Vagina (tissue), 2 donors: ENCODE results near the gene BTN1A1. TPM values are rescaled to one million over a fixed set of nuclear protein-coding genes. Genes with fewer than 3 reads are reported as not detected.
"Not testable (repeated sequence)": the region's sequence is repeated elsewhere in the genome, so short reads cannot be mapped to it uniquely, and the experiment has no call there.

Experiments
- DNase-seq, 2 donors: peaks; one replicate each; pipeline ENCODE4 v3.0.0-alpha.2; 2017; ENCODE audit errors: extremely low spot score in 2 of 2
- H3K27ac ChIP-seq: fragments of 200-600 bp; sonication (generic); one replicate; pipeline ENCODE4 v1.5.1; 2019
- H3K27me3 ChIP-seq: fragments of 200-600 bp; sonication (generic); one replicate; pipeline ENCODE4 v1.5.1; 2019
- H3K36me3 ChIP-seq, 2 donors: fragments of 200-600 bp; sonication (generic); one replicate each; pipeline ENCODE4 v1.5.1; 2017 to 2019
- H3K4me1 ChIP-seq: fragments of 200-600 bp; sonication (generic); one replicate; pipeline ENCODE4 v1.5.1; 2019
- H3K4me3 ChIP-seq, 2 donors: fragments of 200-600 bp; sonication (generic); 1 replicate in 1 of 2; 2 replicates in 1 of 2; pipeline ENCODE4 v1.5.1; 2016 to 2019
- H3K9me3 ChIP-seq: fragments of 200-600 bp; sonication (generic); one replicate; pipeline ENCODE4 v1.5.1; 2019
- CTCF ChIP-seq, 3 experiments: fragments of 450-650 bp in 2 of 3; fragments of 200-600 bp in 1 of 3; sonication (generic) in 1 of 3; IDR thresholded peaks; one replicate each; pipeline ENCODE4 v1.5.1; 2017 to 2019; ENCODE audit warnings: antibody characterized with exemption in 3 of 3, mild to moderate bottlenecking in 2 of 3, moderate library complexity in 2 of 3
- POLR2A ChIP-seq, 2 donors: fragments of 450-650 bp; IDR thresholded peaks; one replicate each; pipeline ENCODE4 v1.6.1; 2017; ENCODE audit warnings: antibody characterized with exemption in 2 of 2, mild to moderate bottlenecking in 2 of 2, moderate library complexity in 2 of 2
- POLR2AphosphoS5 ChIP-seq, 2 donors: sonication (generic); formaldehyde crosslinking; IDR thresholded peaks; one replicate each; pipeline ENCODE4 v1.9.0; 2017; ENCODE audit warnings: antibody characterized with exemption in 2 of 2, mild to moderate bottlenecking in 2 of 2, low read depth in 1 of 2; ENCODE audit not compliant: insufficient read depth in 1 of 2
- intact Hi-C: fragments of 100-400 bp; cut with DNase I; formaldehyde crosslinking; loops from one replicate; pipeline ENCODE4 v1.15.1; 2023
- total RNA-seq: library from RNA; depleted of rRNA; stranded (reverse); fragments of >200 nt; gene quantifications from one replicate; pipeline ENCODE4 v1.2.3, GENCODE V29; 2016

Gene BTN1A1
- total RNA-seq, 1 donor from 2014 or later, result not detected

- Histone ChIP-seq H3K9me3 (no peaks in the 10 kb centered on the region), H3K27me3 (no peaks in the 10 kb centered on the region), H3K4me3 (peak overlapping the region; percentile 56 to 88), H3K27ac (peak overlapping the region; percentile 91), H3K36me3 (no peaks in the 10 kb centered on the region), H3K4me1 (peaks cover 15% of the 10 kb centered on the region)
- intact Hi-C loops, result no loop called here
- peak in 1 of 2 donors; percentile 95 for DNase-seq
- TF ChIP-seq POLR2A (IDR thresholded peaks at IDR 0.05) (no peak), CTCF (IDR thresholded peaks at IDR 0.05) (peak in 1 of 3 experiments; percentile 2), POLR2AphosphoS5 (IDR thresholded peaks at IDR 0.05; ENCODE audit: insufficient read depth in 1 of 2, low read depth in 1 of 2) (peak; percentile 13 to 50)
These were observed 20.9 kb downstream of the BTN1A1 start for GRCh38 chr6:26520850-26521599.

GRCh38 chr6:26521600-26522391 lies 21.7 kb downstream of the BTN1A1 start:
- DNase-seq, result no peak
- intact Hi-C loops, result no loop called here
- Histone ChIP-seq H3K36me3 (no peaks in the 10 kb centered on the region), H3K4me3 (peak overlapping the region; percentile 56 to 88), H3K27ac (peak overlapping the region; percentile 91), H3K27me3 (no peaks in the 10 kb centered on the region), H3K4me1 (peaks cover 15% of the 10 kb centered on the region), H3K9me3 (no peaks in the 10 kb centered on the region)
- peak in 1 of 2 donors; percentile 73 for TF ChIP-seq POLR2AphosphoS5 (IDR thresholded peaks at IDR 0.05; ENCODE audit: insufficient read depth in 1 of 2, low read depth in 1 of 2)
- peak in 1 of 2 donors; percentile 13 for TF ChIP-seq POLR2A (IDR thresholded peaks at IDR 0.05)
- TF ChIP-seq CTCF (IDR thresholded peaks at IDR 0.05), result peak in 2 of 3 experiments; percentile 4 to 33

DNA sequence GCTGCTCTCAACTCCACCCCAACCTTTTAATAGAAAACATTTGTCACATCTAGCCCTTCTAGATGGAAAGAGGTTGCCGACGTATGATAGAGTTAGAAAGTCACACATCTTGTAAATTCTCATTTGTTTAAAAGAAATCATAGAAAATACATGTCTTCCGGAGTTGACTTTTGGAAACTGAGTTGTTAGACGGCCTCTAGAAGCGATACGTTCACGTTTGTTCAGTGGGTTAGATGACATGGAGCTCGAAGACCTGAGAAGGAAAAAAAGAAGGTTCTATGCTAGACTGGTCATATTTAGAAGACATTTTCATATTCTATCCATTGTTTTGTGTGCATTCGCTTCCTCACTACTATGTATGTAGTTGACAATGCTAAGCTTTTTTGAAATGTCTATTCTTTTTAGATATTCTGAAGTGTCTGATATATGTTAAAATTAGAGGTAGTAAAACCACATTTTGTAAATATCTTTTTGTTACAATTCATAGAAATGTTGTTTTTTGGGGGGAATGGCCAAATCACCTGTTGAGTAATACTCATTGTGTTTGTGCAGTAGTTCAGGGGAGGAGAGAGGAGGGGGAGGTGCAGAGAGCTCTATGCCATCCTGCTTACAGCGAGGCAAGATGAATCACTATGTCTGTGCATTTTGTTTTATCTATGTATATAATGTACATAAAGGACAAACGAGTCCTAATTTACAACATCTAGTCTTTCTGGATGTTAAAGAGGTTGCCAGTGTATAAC lies 22.6 kb downstream of the BTN1A1 start:
- DNase-seq, H3K27me3 ChIP-seq, H3K9me3 ChIP-seq, intact Hi-C loops, H3K36me3 ChIP-seq: not testable (repeated sequence)
- Histone ChIP-seq H3K4me1 (peaks cover 15% of the 10 kb centered on the region), H3K4me3 (peak overlapping the region; percentile 56 to 88), H3K27ac (peak overlapping the region; percentile 91)

DNA sequence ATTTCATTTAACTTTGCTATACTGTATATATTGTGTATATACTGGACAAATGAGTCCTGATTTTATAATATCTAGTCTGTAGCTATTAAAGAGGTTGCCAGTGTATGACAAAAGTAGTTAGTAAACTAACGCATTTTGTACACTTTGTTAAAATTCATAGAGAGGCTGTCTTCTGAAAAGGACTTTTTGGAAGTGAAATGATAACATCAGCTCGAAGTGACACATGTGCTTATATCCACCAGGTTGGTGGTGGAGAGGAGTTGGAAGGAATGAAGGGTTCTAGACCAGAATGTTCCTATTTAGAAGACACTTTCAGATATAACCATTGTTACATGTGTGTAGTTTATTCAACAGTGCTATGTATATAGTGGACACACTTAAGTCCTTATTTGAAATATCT lies 24.2 kb downstream of the BTN1A1 start:
- intact Hi-C loops, DNase-seq: not testable (repeated sequence)

GRCh38 chr6:26524722-26525370 lies 24.7 kb downstream of the BTN1A1 start:
- Histone ChIP-seq H3K27ac (no peak overlapping the region), H3K9me3 (no peaks in the 10 kb centered on the region), H3K4me3 (no peak overlapping the region), H3K36me3 (no peaks in the 10 kb centered on the region), H3K27me3 (no peaks in the 10 kb centered on the region), H3K4me1 (peaks cover 15% of the 10 kb centered on the region)
- TF ChIP-seq POLR2A (IDR thresholded peaks at IDR 0.05) (no peak), CTCF (IDR thresholded peaks at IDR 0.05) (no peak), POLR2AphosphoS5 (IDR thresholded peaks at IDR 0.05; ENCODE audit: insufficient read depth in 1 of 2, low read depth in 1 of 2) (no peak)
- no peak for DNase-seq
- intact Hi-C loops, result no loop called here

More for the DNA sequence above, 24.2 kb downstream of the BTN1A1 start:
- peaks cover 15% of the 10 kb centered on the region for H3K4me1 ChIP-seq
- not testable (repeated sequence) for H3K4me3 ChIP-seq, H3K36me3 ChIP-seq, H3K27ac ChIP-seq, H3K9me3 ChIP-seq, H3K27me3 ChIP-seq
